SK-N-MC (cell line): ENCODE measurements around the gene OR7D2.
"Not testable (repeated sequence)": the region's sequence is repeated elsewhere in the genome, so short reads cannot be mapped to it uniquely, and the experiment has no call there.

ENCODE experiments used
- DNase-seq: peaks from one replicate; pipeline ENCODE4 v3.0.0-alpha.2; 2011; ENCODE audit warnings: low read depth, low spot score
- H3K27ac ChIP-seq: fragments of 200-600 bp; sonication (generic); 2 replicates; pipeline ENCODE4 v1.5.1; 2016; ENCODE audit warnings: mixed run types
- H3K36me3 ChIP-seq: fragments of 200-600 bp; sonication (generic); 2 replicates; pipeline ENCODE4 v1.6.1; 2017; ENCODE audit warnings: antibody characterized with exemption, low read length, mixed read lengths; ENCODE audit not compliant: insufficient read depth
- H3K4me3 ChIP-seq: fragments of 200-600 bp; sonication (generic); 2 replicates; pipeline ENCODE4 v1.5.1; 2016
- H3K9ac ChIP-seq: fragments of 200-600 bp; sonication (generic); 2 replicates; pipeline ENCODE4 v1.8.0; 2017; ENCODE audit warnings: mixed run types, mixed read lengths; ENCODE audit not compliant: insufficient read length
- H3K9me3 ChIP-seq: fragments of 200-600 bp; sonication (generic); 2 replicates; pipeline ENCODE4 v1.6.1; 2017; ENCODE audit warnings: low read depth, mild to moderate bottlenecking, antibody characterized with exemption, low read length, moderate library complexity, mixed read lengths
- EZH2 ChIP-seq: fragments of 200-600 bp; sonication (generic); IDR thresholded peaks from one replicate; pipeline ENCODE4 v1.6.1; 2017; ENCODE audit warnings: antibody characterized with exemption
- FOXP2 ChIP-seq: optimal IDR thresholded peaks from 2 replicates; pipeline ENCODE3; 2011; ENCODE audit warnings: mild to moderate bottlenecking, moderate library complexity; ENCODE audit not compliant: insufficient read depth; ENCODE audit errors: extremely low read length, control extremely low read depth
- POLR2AphosphoS5 ChIP-seq: IDR thresholded peaks from 2 replicates; pipeline ENCODE4 v1.6.1; 2012; ENCODE audit warnings: mild to moderate bottlenecking, low read depth, low read length, borderline replicate concordance

The OR7D2 gene

DNA sequence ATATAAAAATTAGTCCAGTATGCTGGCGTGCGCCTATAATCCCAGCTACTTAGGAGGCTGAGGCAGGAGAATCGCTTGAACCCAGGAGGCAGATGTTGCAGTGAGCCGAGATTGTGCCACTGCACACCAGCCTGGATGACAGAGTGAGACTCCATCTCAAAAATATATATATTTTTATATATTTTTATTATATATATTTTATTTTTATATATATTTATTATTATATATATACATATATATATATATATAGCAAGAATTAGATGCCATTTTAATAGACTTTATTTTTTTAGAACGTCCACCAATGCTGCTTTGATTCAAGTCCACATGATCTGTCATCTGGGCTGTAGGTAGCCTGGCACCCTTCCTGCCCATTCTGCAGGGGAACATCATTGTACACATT is 3.5 kb upstream of the OR7D2 start:
- no peaks in the 10 kb centered on the region for H3K9me3 ChIP-seq
- no peaks in the 10 kb centered on the region for H3K36me3 ChIP-seq
- no peak overlapping the region for H3K27ac ChIP-seq
- H3K4me3 ChIP-seq: no peak overlapping the region
- DNase-seq: no peak
- TF ChIP-seq FOXP2: no peak
- no peak for TF ChIP-seq EZH2
- no peak for TF ChIP-seq POLR2AphosphoS5
- H3K9ac ChIP-seq: no peak overlapping the region

DNA sequence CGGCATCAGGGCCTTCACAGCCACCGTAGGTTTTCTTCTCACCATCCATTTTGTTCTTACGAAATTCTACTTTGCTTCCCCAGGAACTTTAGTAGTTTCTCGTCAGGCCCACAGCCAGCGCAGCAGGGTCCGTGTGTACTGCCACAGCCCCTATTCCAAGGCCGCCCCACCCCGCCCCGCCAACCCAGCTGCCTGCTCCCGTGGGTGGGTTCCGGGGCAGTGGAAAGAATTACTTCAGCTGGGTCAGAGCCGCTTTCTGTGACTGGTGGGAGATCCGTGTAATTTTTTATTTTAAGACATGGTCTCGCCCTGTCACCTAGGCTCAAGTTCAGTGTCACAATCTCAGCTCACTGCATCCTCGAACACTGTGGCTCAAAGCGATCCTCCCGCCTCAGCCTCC is 4.2 kb downstream of the OR7D2 start:
- no peak overlapping the region for H3K9ac ChIP-seq
- H3K36me3 ChIP-seq: no peaks in the 10 kb centered on the region
- H3K27ac ChIP-seq: no peak overlapping the region
- no peak for DNase-seq
- H3K9me3 ChIP-seq: no peaks in the 10 kb centered on the region
- no peak overlapping the region for H3K4me3 ChIP-seq
- TF ChIP-seq POLR2AphosphoS5 (no peak), FOXP2 (no peak), EZH2 (no peak)

DNA sequence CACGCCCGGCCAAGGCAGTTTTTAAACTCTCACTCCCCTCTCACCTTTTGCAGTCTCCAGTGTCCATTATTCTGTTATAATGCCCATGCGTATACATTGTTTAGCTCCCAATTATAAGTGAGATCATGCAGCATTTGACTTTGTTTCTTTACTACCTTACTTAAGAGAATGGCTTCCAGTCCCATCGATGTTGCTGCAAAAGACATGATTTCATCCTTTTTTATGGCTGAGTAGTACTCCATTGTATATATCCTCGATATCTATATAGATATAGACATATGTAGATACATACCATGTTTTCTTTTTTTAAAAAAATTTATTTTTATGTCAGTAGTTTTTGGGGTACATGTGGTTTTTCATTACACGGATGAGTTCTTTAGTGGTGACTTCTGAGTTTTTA is 8.4 kb downstream of the OR7D2 start:
- TF ChIP-seq EZH2 (no peak), FOXP2 (no peak), POLR2AphosphoS5 (no peak)
- Histone ChIP-seq H3K36me3 (no peaks in the 10 kb centered on the region), H3K9me3 (no peaks in the 10 kb centered on the region), H3K9ac (no peak overlapping the region), H3K27ac (no peak overlapping the region), H3K4me3 (no peak overlapping the region)
- no peak for DNase-seq

DNA sequence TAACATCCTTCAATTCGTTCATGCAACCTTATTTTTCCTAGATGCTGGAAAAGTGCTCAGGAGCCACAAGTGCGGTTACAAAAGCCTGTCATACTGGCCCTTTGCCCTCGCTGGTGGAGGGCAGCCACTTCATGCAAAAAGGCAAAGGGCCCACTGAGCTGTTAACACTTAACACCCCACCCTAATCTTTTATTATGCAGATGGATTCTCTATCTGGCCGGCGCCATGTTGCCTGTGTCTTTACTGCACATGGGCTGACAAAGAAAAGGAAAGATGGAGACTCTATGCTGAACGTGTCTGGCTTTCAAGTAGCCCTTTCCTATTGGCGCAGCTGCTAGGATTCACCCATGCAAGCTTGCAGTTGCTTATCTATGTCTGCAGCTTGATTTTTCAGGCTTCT is 10.8 kb downstream of the OR7D2 start:
- no peaks in the 10 kb centered on the region for H3K9me3 ChIP-seq
- H3K36me3 ChIP-seq: no peaks in the 10 kb centered on the region
- TF ChIP-seq EZH2 (no peak), FOXP2 (no peak), POLR2AphosphoS5 (no peak)
- H3K9ac ChIP-seq: no peak overlapping the region
- DNase-seq: no peak
- H3K27ac ChIP-seq: no peak overlapping the region
- H3K4me3 ChIP-seq: no peak overlapping the region

DNA sequence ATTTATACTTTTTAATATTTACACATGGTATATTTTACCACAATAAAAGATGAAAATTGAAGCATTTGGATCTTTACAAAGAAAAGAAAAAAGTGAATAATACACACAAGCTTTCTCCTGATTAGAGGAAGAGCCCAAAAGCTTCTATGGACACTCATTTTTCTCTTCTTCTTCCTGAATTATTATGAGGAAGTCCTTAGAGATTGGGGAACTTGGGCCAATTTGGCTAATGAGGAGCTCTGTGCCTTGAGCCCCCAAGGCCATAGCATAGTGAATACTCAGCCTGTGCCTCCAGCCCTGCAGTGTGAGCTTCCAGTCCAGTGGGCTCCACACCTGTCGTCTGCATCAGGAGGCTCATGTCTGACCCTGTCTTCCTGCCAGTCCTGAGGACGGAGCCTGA is 19.3 kb downstream of the OR7D2 start:
- DNase-seq, H3K27ac ChIP-seq, H3K4me3 ChIP-seq, H3K9me3 ChIP-seq, H3K9ac ChIP-seq, H3K36me3 ChIP-seq: not testable (repeated sequence)

DNA sequence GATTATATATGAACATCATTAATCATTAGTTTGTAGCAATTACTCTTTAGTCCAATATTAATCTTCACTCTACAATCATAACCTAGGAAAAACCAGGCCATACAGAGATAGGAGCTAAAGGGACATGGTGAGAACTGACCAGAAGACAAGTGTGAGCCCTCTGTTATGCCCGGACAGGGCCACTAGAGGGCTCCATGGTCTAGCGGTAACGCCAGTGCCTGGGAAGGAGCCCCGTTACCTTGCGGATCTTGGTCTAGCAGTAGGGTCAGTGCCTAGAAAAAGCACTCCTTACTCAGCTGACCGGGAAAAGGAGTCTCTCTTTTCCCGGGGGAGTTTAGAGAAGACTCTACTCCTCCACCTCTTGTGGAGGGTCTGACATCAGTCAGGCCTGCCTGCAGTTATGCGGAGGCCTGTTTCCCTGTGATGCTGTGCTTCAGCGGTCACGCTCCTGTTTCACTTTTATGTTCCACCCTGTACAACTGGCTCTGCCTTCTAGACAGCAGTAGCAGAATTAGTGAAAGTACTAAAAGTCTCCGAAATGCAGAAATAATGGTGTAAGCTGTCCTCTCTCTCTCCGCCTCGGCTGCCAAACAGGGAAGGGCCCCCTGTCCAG is 26.8 kb downstream of the OR7D2 start:
- no peak overlapping the region for H3K27ac ChIP-seq
- H3K9ac ChIP-seq: no peak overlapping the region
- H3K4me3 ChIP-seq: no peak overlapping the region
- no peak for DNase-seq
- H3K36me3 ChIP-seq: no peaks in the 10 kb centered on the region
- TF ChIP-seq FOXP2 (no peak), POLR2AphosphoS5 (no peak), EZH2 (no peak)
- no peaks in the 10 kb centered on the region for H3K9me3 ChIP-seq

DNA sequence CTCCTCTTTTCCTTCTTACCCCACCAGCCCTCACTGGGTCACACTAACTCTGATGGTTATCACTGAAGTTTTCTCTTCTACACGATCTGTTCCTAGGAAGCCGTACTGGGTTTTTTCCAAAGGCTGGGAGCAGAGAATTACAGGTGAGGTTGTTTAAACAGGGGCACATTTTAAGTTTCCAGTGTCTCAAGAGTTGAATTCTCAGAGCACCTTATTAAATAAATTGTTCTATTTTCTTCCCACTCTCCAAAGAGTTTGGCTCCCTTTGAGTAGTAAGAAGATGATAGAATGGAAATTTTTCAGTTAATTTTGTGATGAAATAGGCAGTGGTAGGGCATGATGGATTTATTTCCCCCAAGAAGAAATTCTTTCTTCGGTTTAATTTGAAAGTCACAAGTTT is 40.7 kb downstream of the OR7D2 start, which contains the start of gene OR7D4:
Gene OR7D4 (minus strand): TSS at position 101 of the 400 bp plus-strand sequence. CDS start 4,752 bp downstream, outside the sequence.
- Histone ChIP-seq H3K36me3 (no peaks in the 10 kb centered on the region), H3K9me3 (no peaks in the 10 kb centered on the region), H3K9ac (no peak within 1 kb of the TSS), H3K27ac (no peak within 1 kb of the TSS), H3K4me3 (no peak within 1 kb of the TSS)
- no peak for DNase-seq
- TF ChIP-seq POLR2AphosphoS5 (no peak), EZH2 (no peak), FOXP2 (no peak)
